CD14-positive monocyte (primary cell): Measurements from ENCODE around the gene KIF2A. TPM values are rescaled to one million over a fixed set of nuclear protein-coding genes. Genes with fewer than 3 reads are reported as not detected.

Source experiments
- DNase-seq, 3 donors: peaks; one replicate each; pipeline ENCODE4 v3.0.0-alpha.2; 2011 to 2022
- H2AFZ ChIP-seq: 2 replicates; pipeline ENCODE4 v1.6.0; 2012; ENCODE audit warnings: mild to moderate bottlenecking, low read depth, low read length, inconsistent platforms; ENCODE audit not compliant: insufficient read depth, poor library complexity, severe bottlenecking
- H3K27ac ChIP-seq, 2 donors: 1 replicate in 1 of 2; 2 replicates in 1 of 2; pipeline ENCODE4 v1.5.1; 2012 to 2013; ENCODE audit warnings: low read length in 2 of 2, control low read depth in 1 of 2, inconsistent platforms in 1 of 2, low read depth in 1 of 2, mild to moderate bottlenecking in 1 of 2
- H3K27me3 ChIP-seq, 2 donors: one replicate each; pipeline versions ENCODE4 v1.6.0 to v1.6.1; 2011 to 2013; ENCODE audit warnings: low read length in 2 of 2; ENCODE audit not compliant: control insufficient read depth in 2 of 2, insufficient read depth in 2 of 2
- H3K36me3 ChIP-seq, 2 donors: replicated peaks in 1 of 2; 1 replicate in 1 of 2; 2 replicates in 1 of 2; pipeline versions ENCODE4 v1.5.1 to v1.6.1; 2012 to 2013; ENCODE audit warnings: low read length in 2 of 2, control low read depth in 1 of 2, inconsistent platforms in 1 of 2, mild to moderate bottlenecking in 1 of 2; ENCODE audit not compliant: insufficient read depth in 2 of 2, control insufficient read depth in 1 of 2
- H3K4me1 ChIP-seq, 2 donors: 1 replicate in 1 of 2; 2 replicates in 1 of 2; pipeline versions ENCODE4 v1.5.1 to v1.6.1; 2012 to 2013; ENCODE audit warnings: low read length in 2 of 2, control low read depth in 1 of 2, inconsistent platforms in 1 of 2, mild to moderate bottlenecking in 1 of 2, moderate library complexity in 1 of 2; ENCODE audit not compliant: insufficient read depth in 2 of 2, control insufficient read depth in 1 of 2
- H3K4me2 ChIP-seq: replicated peaks from 2 replicates; pipeline ENCODE3; 2012; ENCODE audit warnings: low read length, moderate library complexity, mild to moderate bottlenecking; ENCODE audit not compliant: poor library complexity, severe bottlenecking; ENCODE audit errors: extremely low read depth
- H3K4me3 ChIP-seq, 3 experiments: fragments of 200-600 bp in 1 of 3; sonication (generic) in 1 of 3; replicated peaks in 1 of 3; 1 replicate in 2 of 3; 2 replicates in 1 of 3; pipeline ENCODE4 v1.5.1; 2011 to 2013; ENCODE audit warnings: low read length in 3 of 3, mild to moderate bottlenecking in 3 of 3, control low read depth in 2 of 3, low read depth in 2 of 3, inconsistent platforms in 1 of 3, moderate library complexity in 1 of 3
- H3K79me2 ChIP-seq: 2 replicates; pipeline ENCODE4 v1.6.0; 2012; ENCODE audit warnings: mild to moderate bottlenecking, control low read depth, inconsistent platforms, low read length, moderate library complexity; ENCODE audit not compliant: insufficient read depth
- H3K9ac ChIP-seq: 2 replicates; pipeline ENCODE4 v1.6.0; 2017; ENCODE audit warnings: low read length, mild to moderate bottlenecking; ENCODE audit not compliant: insufficient read depth, poor library complexity, severe bottlenecking
- H3K9me3 ChIP-seq, 2 donors: replicated peaks in 1 of 2; 1 replicate in 1 of 2; 2 replicates in 1 of 2; pipeline versions ENCODE4 v1.5.1 to v1.6.1; 2012 to 2013; ENCODE audit warnings: low read length in 2 of 2, control low read depth in 1 of 2; ENCODE audit not compliant: control insufficient read depth in 1 of 2, insufficient read depth in 1 of 2
- H4K20me1 ChIP-seq: 2 replicates; pipeline ENCODE4 v1.6.0; 2012; ENCODE audit warnings: mild to moderate bottlenecking, low read length, control low read depth, moderate library complexity; ENCODE audit not compliant: insufficient read depth
- H3K27ac Mint-ChIP-seq, 7 donors: one replicate each; pipeline ENCODE4 v1.8.0; 2020; ENCODE audit warnings: mild to moderate bottlenecking in 7 of 7, mixed read lengths in 7 of 7, moderate library complexity in 6 of 7, inconsistent platforms in 2 of 7
- H3K27me3 Mint-ChIP-seq, 3 donors: one replicate each; pipeline ENCODE4 v1.8.0; 2021 to 2022; ENCODE audit warnings: low read depth in 3 of 3, mild to moderate bottlenecking in 3 of 3, mixed read lengths in 3 of 3, moderate library complexity in 3 of 3, inconsistent platforms in 1 of 3
- H3K36me3 Mint-ChIP-seq, 2 donors: one replicate each; pipeline ENCODE4 v1.8.0; 2020; ENCODE audit warnings: mixed read lengths in 2 of 2, inconsistent platforms in 1 of 2, mild to moderate bottlenecking in 1 of 2
- H3K4me1 Mint-ChIP-seq: one replicate; pipeline ENCODE4 v1.8.0; 2020; ENCODE audit warnings: mild to moderate bottlenecking, mixed read lengths
- H3K4me3 Mint-ChIP-seq, 2 donors: one replicate each; pipeline ENCODE4 v1.8.0; 2020; ENCODE audit warnings: mild to moderate bottlenecking in 2 of 2, mixed read lengths in 2 of 2, moderate library complexity in 1 of 2
- H3K9me3 Mint-ChIP-seq, 7 donors: one replicate each; pipeline ENCODE4 v1.8.0; 2020 to 2022; ENCODE audit warnings: mixed read lengths in 7 of 7, mild to moderate bottlenecking in 6 of 7, moderate library complexity in 6 of 7, inconsistent platforms in 2 of 7
- WGBS: methylation state at CpG from one replicate; pipeline ENCODE4 v1.1.5; 2013; ENCODE audit warnings: missing lambda C conversion rate; ENCODE audit not compliant: insufficient coverage; 5-methylcytosine and 5-hydroxymethylcytosine counted together
- intact Hi-C, 2 donors: fragments of 100-400 bp; cut with micrococcal nuclease; formaldehyde crosslinking; loops; one replicate each; pipeline versions ENCODE4 v1.15.0 to v1.15.1; 2023
- polyA plus RNA-seq, 3 donors: library from polyadenylated mRNA; depleted of rRNA in 1 of 3; unstranded in 2 of 3; stranded (reverse) in 1 of 3; fragments of 300-500 nt in 2 of 3; fragments of >200 nt in 1 of 3; fragmentation: Illumina TruSeq in 2 of 3; gene quantifications; 1 replicate in 2 of 3; 2 replicates in 1 of 3; pipeline ENCODE4 v1.2.3, GENCODE V29; 2012 to 2021
- TF ChIP-seq, protein P1 (sequence below): fragments of 200-600 bp; IDR thresholded peaks from one replicate; pipeline ENCODE4 v1.8.0; 2022; ENCODE audit warnings: antibody characterized with exemption, mild to moderate bottlenecking

The KIF2A gene
- polyA plus RNA-seq, 3 donors = 9.7 to 24.6 (median 21.7) TPM

DNA sequence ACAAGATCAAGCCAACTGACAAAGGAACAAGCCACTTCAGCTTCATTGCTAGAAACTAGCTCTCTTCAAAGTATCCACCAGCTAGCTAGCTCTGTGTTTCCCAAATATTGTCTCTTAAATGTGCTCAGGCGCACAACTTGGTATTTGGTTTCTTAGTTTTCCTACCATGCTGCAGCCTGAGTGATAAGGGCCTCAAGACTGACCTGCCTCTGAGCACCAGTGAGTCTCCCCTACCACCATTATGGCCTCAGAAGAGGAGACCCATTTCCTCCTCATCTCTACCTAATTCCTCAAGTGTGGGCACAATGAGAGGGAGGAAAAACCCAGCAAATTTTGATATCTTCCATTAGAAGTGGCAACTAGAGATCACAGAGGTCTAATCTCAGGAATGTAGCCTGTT, 34.6 kb upstream of the KIF2A start:
- Histone ChIP-seq H3K79me2 (no peaks in the 10 kb centered on the region), H3K27me3 (no peaks in the 10 kb centered on the region), H3K36me3 (no peaks in the 10 kb centered on the region), H3K4me1 (no peaks in the 10 kb centered on the region), H3K4me3 (no peak overlapping the region), H3K4me2 (no peak overlapping the region), H3K9ac (no peak overlapping the region), H3K9me3 (no peaks in the 10 kb centered on the region), H3K27ac (no peak overlapping the region), H2AFZ (no peak overlapping the region), H4K20me1 (no peaks in the 10 kb centered on the region)
- H3K9me3 Mint-ChIP-seq = peaks cover 0 to 7% (median 4%) of the 10 kb centered on the region in 7 donors
- no peak overlapping the region for H3K4me3 Mint-ChIP-seq
- no peaks in the 10 kb centered on the region for H3K36me3 Mint-ChIP-seq
- intact Hi-C loops = no loop called here
- no peak for DNase-seq
- no CpG with 5 or more reads among the region's 1 CpG for WGBS
- H3K27me3 Mint-ChIP-seq = no peaks in the 10 kb centered on the region
- H3K4me1 Mint-ChIP-seq = no peaks in the 10 kb centered on the region
- no peak overlapping the region for H3K27ac Mint-ChIP-seq
- TF ChIP-seq, protein P1, sequence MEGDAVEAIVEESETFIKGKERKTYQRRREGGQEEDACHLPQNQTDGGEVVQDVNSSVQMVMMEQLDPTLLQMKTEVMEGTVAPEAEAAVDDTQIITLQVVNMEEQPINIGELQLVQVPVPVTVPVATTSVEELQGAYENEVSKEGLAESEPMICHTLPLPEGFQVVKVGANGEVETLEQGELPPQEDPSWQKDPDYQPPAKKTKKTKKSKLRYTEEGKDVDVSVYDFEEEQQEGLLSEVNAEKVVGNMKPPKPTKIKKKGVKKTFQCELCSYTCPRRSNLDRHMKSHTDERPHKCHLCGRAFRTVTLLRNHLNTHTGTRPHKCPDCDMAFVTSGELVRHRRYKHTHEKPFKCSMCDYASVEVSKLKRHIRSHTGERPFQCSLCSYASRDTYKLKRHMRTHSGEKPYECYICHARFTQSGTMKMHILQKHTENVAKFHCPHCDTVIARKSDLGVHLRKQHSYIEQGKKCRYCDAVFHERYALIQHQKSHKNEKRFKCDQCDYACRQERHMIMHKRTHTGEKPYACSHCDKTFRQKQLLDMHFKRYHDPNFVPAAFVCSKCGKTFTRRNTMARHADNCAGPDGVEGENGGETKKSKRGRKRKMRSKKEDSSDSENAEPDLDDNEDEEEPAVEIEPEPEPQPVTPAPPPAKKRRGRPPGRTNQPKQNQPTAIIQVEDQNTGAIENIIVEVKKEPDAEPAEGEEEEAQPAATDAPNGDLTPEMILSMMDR = no peak

DNA sequence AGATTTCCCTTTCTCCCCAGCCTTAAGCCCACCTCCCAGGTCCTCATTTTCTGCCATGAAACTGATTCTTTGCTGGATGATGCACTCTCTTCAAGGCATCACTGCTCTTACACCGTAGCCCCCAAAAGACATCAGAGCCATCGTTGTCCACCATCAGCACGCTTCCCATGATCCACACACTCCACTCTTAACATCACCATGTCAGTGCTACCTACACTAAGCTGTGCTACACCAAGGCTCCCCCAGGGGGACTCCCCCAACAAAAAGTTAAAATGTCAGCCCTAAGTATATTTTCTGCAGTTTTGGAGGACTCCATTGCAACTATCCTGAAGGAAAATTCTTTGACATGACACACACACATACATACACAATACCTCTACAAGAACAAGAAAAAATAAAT, 34.1 kb upstream of the KIF2A start:
- H3K27ac ChIP-seq = no peak overlapping the region
- no peaks in the 10 kb centered on the region for H4K20me1 ChIP-seq
- intact Hi-C loops = no loop called here
- H3K4me3 ChIP-seq = no peak overlapping the region
- Mint-ChIP-seq H3K27me3 (no peaks in the 10 kb centered on the region), H3K36me3 (no peaks in the 10 kb centered on the region), H3K4me3 (no peak overlapping the region), H3K4me1 (no peaks in the 10 kb centered on the region), H3K9me3 (peaks cover 0 to 7% (median 4%) of the 10 kb centered on the region in 7 donors), H3K27ac (no peak overlapping the region)
- H3K9ac ChIP-seq = no peak overlapping the region
- no peaks in the 10 kb centered on the region for H3K79me2 ChIP-seq
- no peaks in the 10 kb centered on the region for H3K27me3 ChIP-seq
- no peak overlapping the region for H2AFZ ChIP-seq
- TF ChIP-seq, protein P1 = no peak
- WGBS = 77% methylated on average over 3 of the region's 3 CpGs
- H3K36me3 ChIP-seq = no peaks in the 10 kb centered on the region
- DNase-seq = no peak
- H3K4me1 ChIP-seq = no peaks in the 10 kb centered on the region
- no peak overlapping the region for H3K4me2 ChIP-seq
- no peaks in the 10 kb centered on the region for H3K9me3 ChIP-seq
